HG03135 (cell line): Measurements from ENCODE around the gene TECPR2.
"Not testable (repeated sequence)": the region's sequence is repeated elsewhere in the genome, so short reads cannot be mapped to it uniquely, and the experiment has no call there.

ENCODE experiments used
- ATAC-seq: cut with Tn5 transposase; IDR thresholded peaks from one replicate; pipeline ENCODE4 v1.9.1; 2021; ENCODE audit warnings: mild to moderate bottlenecking, moderate library complexity; ENCODE audit not compliant: unreplicated experiment

The TECPR2 gene, protein sequence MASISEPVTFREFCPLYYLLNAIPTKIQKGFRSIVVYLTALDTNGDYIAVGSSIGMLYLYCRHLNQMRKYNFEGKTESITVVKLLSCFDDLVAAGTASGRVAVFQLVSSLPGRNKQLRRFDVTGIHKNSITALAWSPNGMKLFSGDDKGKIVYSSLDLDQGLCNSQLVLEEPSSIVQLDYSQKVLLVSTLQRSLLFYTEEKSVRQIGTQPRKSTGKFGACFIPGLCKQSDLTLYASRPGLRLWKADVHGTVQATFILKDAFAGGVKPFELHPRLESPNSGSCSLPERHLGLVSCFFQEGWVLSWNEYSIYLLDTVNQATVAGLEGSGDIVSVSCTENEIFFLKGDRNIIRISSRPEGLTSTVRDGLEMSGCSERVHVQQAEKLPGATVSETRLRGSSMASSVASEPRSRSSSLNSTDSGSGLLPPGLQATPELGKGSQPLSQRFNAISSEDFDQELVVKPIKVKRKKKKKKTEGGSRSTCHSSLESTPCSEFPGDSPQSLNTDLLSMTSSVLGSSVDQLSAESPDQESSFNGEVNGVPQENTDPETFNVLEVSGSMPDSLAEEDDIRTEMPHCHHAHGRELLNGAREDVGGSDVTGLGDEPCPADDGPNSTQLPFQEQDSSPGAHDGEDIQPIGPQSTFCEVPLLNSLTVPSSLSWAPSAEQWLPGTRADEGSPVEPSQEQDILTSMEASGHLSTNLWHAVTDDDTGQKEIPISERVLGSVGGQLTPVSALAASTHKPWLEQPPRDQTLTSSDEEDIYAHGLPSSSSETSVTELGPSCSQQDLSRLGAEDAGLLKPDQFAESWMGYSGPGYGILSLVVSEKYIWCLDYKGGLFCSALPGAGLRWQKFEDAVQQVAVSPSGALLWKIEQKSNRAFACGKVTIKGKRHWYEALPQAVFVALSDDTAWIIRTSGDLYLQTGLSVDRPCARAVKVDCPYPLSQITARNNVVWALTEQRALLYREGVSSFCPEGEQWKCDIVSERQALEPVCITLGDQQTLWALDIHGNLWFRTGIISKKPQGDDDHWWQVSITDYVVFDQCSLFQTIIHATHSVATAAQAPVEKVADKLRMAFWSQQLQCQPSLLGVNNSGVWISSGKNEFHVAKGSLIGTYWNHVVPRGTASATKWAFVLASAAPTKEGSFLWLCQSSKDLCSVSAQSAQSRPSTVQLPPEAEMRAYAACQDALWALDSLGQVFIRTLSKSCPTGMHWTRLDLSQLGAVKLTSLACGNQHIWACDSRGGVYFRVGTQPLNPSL (N-terminal part only)

DNA sequence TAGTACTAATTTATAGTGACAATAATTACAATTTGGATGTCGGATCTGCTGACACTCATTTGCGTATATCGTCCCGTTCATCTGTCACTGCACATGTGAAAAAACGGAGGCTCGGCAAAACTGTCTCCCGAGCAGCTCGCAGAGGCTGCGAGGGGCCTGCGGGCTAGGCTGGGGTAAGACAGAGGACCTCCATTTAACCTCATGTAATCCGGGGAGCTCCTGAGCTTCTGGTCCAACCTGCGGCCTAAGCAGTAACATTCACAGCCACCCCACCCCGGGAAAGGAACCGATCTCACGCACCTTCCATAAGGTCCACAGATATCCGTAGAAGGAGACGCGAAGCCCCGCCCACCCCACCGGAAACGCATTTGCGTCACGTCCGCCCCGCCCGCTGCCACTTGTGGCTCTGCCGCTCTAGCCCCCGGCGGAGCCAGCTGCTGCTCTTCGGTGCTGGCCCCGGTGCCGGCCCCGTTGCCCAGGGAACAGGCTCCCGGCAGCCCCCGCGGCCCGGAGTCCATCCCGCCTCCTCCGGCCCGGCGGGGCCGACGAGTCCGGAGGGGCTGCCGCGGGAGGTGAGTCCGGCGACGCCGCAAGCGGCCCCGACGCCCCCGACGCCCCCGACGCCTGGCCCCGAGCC, at the start of gene TECPR2, which contains the start of gene CINP:
TSS of gene TECPR2 (plus strand) at position 397 of the 637 bp plus-strand sequence. CDS start 13,781 bp downstream, outside the sequence.
TSS of gene CINP (minus strand) at position 346 of the 637 bp plus-strand sequence. CDS start at position 307, 39 bp downstream.
- ATAC-seq: peak; percentile 89

DNA sequence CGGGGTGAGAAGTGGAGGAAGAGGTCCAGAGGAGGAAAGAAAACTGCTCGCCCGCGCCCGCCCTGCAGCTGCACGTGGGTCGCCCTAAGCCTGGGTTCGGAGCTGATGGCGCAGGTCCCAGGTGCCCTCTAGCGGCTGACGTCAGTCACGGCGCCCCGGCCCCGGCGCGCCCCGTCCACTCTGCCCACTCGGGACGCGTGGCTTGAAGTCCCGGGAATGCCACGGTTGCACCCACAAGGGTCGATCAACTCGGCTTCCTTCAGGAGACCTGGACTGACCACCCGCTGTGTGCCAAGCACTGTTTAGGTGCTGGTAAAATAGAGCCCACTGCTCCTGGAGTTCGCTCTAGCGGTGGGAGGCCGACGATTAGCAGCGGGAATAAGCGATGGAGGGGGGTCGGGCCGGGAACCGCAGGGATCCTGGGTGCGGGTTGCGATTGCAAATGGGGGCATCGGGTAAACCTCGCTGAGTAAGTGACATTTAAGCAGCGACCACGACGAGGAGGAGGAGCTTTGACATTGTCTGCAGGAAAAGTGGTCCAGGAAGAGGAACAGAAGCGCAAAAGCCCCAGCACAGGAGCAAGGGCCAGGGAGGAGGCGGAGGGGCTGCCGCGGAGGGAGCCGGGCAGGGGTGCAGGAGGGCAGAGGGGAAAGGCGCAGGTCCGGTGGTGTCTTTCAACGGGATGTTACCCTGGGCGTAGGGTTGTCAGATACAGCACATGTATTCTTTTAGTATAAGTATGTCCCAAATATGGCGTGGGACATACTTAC, 48.3 kb upstream of the TECPR2 start:
- ATAC-seq: peak; percentile 60

DNA sequence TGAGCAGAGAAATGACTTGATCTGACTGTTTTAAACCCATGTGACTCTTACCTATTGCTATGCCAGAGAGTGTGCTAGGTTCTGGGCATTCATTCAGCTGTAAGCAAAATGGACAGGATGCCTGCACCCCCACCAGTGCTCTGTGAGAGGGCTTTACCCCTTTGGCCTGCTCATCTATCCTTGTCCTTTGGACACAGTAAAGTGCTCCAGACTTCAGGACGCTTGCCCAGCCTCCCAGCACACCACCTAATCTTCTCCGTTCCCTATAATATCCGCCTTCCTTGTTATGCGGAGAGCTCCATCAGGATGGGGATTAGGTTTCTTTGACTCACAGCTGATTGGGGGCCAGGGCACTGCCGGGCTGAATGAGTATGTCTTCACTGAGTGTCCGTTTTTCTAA, 47.6 kb upstream of the TECPR2 start:
- no peak for ATAC-seq

DNA sequence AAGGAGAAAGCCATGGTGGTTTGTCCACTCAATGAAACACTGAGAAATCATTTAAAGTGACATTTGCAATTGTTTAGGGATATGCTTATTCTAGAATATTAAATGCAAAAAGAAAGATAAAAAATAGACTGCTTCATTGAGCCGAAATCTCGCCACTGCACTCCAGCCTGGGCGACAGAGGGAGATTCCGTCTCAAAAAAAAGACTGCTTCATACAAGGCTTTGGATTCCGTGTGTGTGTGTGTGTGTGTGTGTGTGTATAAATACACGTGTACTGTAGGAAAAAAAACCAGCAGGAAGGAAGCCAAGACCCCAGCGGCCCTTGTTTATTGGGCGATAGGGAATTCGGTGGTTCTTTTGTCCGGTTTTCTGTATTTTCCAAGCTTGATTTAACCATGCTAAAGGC, 46.4 kb upstream of the TECPR2 start:
- no peak for ATAC-seq

DNA sequence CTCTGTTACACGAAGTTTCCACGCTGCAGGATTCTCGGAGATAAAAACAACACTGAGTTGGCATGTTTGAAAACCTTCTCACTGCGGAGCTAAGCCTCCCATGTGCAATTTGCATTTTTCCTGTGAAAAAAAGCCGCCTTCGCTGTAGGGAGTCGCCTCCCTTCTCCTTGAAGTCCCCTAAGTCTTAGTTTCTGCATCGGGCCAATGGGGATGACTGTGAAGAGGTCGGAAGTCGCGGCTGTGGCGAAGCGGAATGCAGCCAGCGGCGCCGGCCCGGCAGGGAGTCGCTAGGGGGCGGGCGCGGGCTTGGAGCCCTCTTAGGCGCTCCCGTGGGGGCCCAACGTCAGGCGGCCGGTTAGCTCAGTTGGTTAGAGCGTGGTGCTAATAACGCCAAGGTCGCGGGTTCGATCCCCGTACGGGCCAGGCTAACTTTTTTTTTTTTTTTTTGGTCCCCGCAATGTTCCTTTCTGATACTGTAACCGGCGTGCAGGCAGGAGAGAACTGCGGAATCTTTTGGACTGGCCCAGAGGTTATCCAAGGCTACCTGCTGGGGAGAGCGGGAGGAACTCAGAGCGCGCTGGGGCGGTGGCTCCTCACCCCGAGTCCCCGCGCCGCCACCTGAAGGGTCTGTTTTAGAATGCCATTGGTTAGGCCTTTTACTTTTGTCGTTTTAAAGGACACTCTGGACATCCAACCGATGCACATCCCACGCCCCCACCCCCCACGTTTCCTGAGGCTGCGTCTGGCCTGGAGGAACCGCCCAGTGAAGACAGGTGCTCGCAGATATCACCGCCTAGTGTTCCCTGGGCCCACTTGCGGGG, 45.8 kb upstream of the TECPR2 start:
- ATAC-seq: peak; percentile 51

DNA sequence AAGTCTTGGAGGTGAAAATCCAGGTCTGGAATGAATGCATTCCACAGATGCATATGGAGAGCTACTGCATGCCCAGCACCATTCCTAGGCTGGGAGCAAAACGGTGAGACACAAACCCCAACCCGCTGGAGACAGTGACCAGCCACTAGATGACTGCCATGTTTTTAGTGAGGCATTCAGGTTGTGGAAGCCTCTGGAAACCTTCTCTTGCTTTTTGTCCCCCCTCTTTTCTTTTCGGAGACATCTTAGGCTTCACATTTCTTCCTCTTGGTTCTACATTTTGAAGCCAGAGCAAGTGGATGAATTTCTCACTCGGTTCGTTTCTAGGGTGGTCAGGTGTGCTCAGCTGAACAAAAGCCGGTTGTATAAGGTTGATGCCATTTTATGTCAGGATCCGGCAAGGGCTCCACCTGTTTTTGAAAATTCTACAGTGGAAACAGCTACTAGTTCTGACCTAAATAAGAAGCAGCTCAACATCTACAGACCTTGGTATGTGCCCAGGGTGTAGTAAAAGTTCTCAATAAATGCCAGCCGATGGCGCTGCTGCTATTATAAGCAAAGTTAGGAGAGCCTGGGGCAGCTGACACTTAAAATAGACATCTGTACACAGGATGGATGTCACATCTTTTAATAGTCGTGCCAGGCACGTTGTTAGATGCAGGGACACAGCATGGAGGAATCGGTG, 45.0 kb upstream of the TECPR2 start:
- ATAC-seq: no peak

DNA sequence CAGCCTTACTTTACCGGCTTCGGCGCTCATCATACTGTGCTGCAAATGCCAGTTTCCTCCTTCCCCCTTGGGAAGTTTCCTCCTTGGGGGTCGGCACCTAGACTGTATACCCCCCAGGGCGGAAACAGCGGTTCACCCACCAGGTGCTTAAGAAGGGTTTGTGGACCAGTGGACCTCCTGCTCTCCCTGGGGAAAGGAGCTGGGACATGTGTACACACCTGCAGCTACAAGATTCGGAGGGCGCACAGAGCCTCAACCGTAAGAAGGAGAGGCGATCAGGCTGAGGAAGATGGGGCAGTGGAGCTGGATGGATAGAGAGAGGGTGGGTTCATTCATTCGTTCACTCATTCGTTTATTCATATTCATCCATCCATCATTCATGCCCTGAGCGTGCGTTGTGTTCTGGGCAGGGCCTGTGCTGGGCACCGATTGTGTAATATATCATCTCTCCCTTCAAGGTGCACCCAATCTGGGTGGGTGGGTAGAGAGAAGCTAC, 43.9 kb upstream of the TECPR2 start:
- ATAC-seq: no peak

DNA sequence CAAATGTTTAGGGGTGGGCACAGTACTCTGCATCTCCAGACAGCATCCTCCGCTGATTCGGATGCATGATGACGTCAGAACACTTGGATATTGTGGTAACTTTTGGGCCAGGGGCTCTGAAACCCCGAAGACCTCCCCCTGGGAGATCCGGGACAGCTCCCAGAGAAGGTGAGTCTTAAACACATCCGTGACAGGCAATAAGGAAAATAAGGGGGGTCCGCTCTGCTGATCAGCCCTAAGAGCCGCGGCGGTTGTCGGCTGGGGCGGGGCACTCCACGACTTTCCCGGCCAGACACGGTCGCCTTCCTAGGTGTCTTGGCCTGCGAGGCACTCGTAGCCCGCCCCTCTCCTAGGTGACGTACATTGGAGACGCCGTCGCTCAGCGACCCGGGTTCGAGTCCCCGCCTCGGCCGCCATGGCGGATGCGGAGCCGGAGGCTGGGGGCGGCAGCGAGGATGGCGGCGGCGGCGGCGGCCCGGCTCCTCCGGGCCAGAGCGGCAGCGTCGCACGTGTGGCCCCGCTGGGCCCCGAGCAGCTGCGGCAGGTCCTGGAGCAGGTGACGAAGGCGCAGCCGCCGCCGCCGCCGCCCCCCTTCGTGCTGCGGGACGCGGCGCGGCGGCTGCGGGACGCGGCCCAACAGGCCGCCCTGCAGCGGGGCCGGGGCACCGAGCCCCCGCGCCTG, 43.2 kb upstream of the TECPR2 start, which contains the start of gene ZNF839:
TSS of gene ZNF839 (plus strand) at position 396 of the 682 bp plus-strand sequence. CDS start at position 416, 20 bp downstream.
- ATAC-seq: peak; percentile 55

DNA sequence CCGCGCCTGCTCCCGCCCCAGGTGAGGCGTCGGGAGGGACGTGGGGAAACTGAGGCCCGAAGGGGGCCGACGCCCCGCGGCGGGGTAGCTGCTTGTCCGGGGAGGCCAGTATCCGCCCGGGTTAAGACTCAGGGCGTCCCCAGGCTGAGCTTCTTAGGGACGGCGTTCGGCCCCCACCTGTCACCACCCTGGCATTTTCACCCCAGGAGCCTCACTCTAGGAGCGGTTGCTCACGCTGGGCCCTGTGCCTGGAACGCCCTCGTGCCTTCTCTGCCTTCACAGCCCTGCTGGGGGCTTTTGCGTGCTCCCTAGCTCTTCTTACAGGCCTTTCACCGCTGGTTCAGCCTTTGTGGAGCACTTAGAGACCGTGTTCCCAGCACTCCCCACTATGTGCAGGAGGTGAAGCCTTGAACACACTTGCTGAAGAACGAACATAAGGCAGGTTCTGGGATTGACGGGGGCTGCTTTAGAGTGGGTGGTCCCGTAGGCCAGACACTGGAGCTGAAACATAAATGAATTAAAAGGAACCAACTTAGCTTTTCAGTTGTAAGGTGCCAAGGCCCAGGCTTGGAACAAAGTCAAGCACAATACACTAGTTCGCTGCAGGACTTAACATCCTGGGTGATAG, 42.6 kb upstream of the TECPR2 start:
- peak; percentile 21 for ATAC-seq

DNA sequence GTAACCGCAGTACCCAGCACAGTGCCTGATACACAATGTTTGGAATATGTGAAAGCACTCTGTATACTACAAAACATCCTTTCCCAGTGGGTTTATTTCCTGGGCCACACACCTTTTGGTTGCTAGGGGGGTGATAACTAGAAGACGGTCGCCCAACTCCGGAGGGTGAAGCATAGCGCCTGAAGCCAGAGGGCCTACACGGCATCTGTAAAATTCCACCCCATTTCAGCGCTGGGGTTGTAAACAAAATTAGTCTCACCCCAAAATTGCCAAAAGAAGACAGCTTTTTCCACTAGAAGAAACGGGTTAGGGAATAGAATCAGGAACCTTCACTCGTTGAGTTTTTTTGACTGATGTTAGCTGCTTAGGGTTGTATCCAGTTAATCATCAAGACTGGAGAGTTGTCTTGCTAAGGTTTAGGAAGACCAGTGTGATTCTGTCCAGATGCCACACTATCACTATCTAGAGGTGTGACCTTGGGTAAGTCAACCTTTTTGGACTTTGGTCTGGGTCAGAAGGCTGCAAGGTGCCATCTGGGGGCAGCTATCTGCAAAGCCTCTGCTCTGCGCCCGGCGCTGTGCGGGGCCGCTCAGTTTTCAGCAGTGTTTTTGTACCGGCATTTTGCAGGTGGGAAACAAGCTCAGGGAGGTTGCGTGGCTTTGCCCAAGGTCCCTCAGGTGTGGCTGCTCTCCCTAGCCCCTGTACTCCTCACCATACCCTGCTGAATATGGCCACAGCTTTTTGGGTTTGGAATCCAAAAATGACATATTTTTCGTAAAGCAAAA, 41.9 kb upstream of the TECPR2 start:
- ATAC-seq: no peak

DNA sequence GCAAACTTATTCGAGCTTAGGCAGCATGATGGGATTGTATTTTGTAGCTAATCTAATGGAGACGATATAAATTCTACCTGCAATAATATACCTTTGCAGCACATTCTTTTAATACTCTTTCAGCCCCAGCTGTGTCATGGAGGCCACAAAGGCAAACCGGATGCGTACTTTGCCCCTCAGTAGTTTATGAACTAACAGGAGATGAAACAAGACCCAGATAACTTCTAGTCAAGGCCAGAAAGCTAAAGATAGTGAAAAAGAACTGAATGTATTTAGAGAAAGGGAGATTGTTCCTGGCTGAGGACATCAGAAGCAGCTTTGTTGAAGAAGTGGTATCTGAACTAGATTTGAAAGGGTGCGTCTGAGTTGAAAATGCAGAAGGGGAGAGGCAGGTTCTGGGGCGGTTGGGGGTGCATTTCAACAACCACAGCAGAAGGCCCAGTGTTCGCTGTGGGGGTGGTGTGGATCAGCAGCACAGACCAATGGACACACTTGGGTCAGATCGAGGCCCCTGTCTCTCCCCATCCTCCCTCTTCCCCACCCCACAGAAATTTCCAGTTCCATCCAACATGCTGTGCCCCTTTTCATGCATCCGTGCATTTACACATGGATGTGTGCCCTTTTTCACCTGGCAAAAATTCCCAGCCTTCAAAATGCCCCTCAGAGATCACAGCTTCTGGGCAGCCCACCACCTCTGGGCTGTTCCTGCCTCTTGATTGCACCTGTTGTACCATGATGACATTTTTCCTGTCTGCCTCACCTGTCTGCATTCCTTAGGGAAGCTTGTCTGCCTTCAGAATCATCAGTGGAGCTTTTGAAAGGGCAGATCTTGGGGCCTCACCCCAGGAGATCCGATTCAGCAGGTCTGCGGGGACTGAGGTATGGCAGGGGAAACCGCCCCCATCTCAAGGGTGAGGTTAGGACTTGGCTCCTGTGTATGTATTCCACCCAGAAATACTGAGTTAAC, 41.0 kb upstream of the TECPR2 start:
- no peak for ATAC-seq

DNA sequence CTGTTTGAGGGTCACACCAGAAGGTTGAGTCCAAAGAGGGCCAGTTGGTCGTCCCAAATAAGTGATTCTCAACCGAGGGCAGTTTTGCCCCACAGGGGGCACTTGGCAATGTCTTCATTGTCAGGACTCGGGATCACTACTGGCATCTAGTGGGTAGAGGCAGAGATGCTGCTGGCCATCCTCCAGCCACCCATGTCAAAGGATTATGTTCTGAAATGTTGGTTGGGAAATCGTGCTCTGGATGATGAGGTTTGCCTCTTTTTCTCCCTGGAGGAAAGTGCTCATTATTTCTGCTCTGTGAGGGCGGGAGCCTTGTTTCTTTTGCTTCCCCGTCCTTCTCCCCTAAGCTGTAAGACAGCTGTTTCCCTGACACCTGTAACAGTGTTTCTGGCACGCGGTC, 39.6 kb upstream of the TECPR2 start:
- ATAC-seq: no peak

DNA sequence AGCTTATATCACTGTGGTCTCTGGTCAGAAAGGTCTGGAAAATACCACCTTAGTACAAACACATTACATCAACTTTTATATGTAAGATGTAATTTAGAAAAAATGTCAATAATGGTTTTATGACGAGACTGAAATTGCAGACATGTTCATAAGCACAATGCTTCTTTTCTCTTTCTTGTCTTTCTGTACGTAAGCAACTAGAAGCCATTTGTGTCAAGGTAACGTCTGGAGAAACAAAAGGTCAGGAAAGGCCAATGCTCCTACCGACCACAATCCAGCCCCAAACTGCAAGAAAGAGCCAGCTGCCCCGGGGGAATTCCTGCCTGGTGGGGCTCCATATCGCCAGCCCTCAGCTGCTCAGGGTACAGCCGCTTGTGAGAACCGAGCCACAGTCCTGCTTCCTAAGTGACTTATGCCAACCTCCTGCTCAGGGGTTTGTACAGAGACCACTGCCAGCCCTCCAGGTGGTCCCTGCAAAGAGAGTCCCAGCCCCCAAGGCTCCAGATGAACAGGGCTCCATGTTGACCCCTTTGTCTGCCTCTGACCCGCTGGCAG, 36.9 kb upstream of the TECPR2 start:
- no peak for ATAC-seq

DNA sequence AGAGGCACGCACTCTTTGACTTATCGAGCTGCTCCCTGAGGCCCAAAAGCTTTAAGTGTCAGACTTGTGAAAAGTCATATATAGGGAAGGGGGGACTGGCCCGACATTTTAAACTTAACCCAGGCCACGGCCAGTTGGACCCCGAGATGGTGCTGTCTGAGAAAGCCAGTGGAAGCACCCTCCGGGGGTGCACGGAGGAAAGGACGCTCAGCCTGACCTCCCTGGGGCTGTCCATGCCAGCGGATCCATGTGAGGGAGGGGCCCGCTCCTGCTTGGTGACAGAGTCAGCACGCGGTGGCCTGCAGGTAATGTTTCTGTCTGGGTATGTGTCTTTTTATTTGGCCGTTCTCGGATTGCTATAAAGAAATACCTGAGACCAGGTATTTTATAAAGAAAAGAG, 36.2 kb upstream of the TECPR2 start:
- no peak for ATAC-seq

DNA sequence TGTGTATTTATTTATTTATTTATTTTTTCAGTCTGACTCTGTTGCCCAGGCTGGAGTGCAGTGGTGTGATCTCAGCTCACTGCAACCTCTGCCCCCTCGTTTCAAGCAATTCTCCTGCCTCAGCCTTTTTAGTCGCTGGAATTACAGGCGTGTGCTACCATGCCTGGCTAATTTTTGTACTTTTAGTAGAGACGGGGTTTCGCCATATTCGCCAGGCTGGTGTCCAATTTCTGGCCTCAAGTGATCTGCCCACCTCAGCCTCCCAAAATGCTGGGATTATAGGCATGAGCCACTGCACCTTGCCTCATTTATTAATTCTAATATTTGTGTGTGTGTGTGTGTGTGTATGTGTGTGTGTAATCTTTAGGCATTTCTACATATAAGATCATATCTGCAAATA, 33.4 kb upstream of the TECPR2 start:
- not testable (repeated sequence) for ATAC-seq
